Skin epidermis (tissue), 12 donors: ENCODE data around the gene POLDIP2.

ENCODE experiments used
- H3K27ac ChIP-seq, 21 experiments: fragments of 200-600 bp; sonication (generic) in 11 of 21; one replicate each; pipeline ENCODE4 v1.5.0; 2020; ENCODE audit warnings: mild to moderate bottlenecking in 3 of 21, inconsistent platforms in 2 of 21, moderate library complexity in 2 of 21
- H3K4me3 ChIP-seq, 7 experiments: fragments of 200-600 bp; sonication (generic) in 2 of 7; one replicate each; pipeline ENCODE4 v1.5.0; 2020; ENCODE audit warnings: inconsistent platforms in 2 of 7, mild to moderate bottlenecking in 2 of 7, moderate library complexity in 1 of 7

POLDIP2 gene

DNA sequence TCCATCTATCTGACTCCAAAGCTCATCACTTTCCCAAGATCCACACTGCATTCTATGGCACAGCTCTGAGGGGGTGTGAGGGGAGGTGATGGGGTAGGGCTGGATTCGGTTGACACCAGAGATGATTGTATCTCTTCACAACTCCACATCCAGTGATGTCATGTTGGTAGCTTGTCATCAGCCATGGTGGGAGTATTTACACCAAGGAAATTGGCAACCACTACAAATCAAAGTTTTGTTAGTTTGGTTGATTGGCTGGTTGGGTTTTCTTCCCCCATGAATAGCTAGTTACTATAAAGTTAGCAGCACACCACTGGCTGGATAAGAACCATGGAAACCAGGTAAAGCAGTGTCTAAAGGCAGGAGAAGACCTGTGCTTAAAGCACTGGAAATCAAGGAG is 33.7 kb upstream of the POLDIP2 start:
- H3K4me3 ChIP-seq = no peak overlapping the region
- no peak overlapping the region for H3K27ac ChIP-seq

GRCh38 chr17:28390563-28390962 is 33.2 kb upstream of the POLDIP2 start:
- no peak overlapping the region for H3K4me3 ChIP-seq
- no peak overlapping the region for H3K27ac ChIP-seq

DNA sequence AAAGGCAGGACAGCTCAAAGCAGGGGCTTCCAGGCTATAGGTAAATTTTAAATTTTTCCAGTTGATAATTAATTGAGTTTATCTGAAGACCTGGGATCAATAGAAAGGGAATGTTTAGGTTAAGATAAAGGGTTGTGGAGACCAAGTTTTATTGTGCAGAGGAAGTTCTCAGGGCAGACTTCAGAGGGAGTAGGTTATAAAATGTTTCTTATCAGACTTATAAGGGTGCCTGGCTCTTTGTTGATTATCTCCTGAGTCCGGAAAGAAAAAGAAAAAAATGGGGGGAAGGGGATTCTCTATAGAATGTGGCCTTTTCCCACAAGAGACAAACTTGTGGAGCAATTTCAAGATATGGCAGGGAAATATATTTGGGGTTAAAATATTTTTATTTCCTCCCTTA is 32.8 kb upstream of the POLDIP2 start:
- no peak overlapping the region for H3K27ac ChIP-seq

GRCh38 chr17:28388106-28388505 is 30.8 kb upstream of the POLDIP2 start:
- Histone ChIP-seq H3K4me3 (no peak overlapping the region), H3K27ac (no peak overlapping the region)

More for the DNA sequence above, 32.8 kb upstream of the POLDIP2 start:
- no peak overlapping the region for H3K4me3 ChIP-seq

- H3K27ac ChIP-seq = no peak overlapping the region
Observed at GRCh38 chr17:28386391-28386790, 29.1 kb upstream of the POLDIP2 start.

GRCh38 chr17:28385406-28385805 is 28.1 kb upstream of the POLDIP2 start:
- Histone ChIP-seq H3K4me3 (peak overlapping the region in 6 of 7 experiments; percentile 45 to 65 (median 48)), H3K27ac (peak overlapping the region in 5 of 21 experiments; percentile 22 to 75 (median 49))

More at GRCh38 chr17:28386391-28386790, 29.1 kb upstream of the POLDIP2 start:
- no peak overlapping the region for H3K4me3 ChIP-seq

DNA sequence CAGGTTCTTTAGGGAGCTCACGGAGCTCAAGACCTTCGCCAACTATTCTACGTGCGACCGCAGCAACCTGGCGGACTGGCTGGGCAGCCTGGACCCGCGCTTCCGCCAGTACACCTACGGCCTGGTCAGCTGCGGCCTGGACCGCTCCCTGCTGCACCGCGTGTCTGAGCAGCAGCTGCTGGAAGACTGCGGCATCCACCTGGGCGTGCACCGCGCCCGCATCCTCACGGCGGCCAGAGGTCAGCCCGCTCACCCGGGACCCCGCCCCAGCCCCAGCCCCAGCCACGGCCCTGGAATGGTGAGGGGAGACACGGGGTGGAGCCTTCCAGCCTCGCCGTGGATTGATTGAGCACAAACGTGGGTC is 27.7 kb upstream of the POLDIP2 start:
- Histone ChIP-seq H3K27ac (peak overlapping the region in 12 of 21 experiments; percentile 2 to 75 (median 36)), H3K4me3 (peak overlapping the region; percentile 45 to 65 (median 47))

GRCh38 chr17:28384281-28385036 is 27.1 kb upstream of the POLDIP2 start:
- Histone ChIP-seq H3K27ac (peak overlapping the region in 15 of 21 experiments; percentile 2 to 75 (median 49)), H3K4me3 (peak overlapping the region; percentile 45 to 65 (median 47))

GRCh38 chr17:28381141-28381825 is 24.0 kb upstream of the POLDIP2 start:
- Histone ChIP-seq H3K4me3 (peak overlapping the region in 2 of 7 experiments; percentile 13 to 30), H3K27ac (no peak overlapping the region)

- Histone ChIP-seq H3K4me3 (no peak overlapping the region), H3K27ac (no peak overlapping the region)
Observed at GRCh38 chr17:28379814-28380801, 22.8 kb upstream of the POLDIP2 start.

- peak overlapping the region in 2 of 7 experiments; percentile 44 to 52 for H3K4me3 ChIP-seq
- H3K27ac ChIP-seq = no peak overlapping the region
Observed at GRCh38 chr17:28372945-28373274, 15.6 kb upstream of the POLDIP2 start.

DNA sequence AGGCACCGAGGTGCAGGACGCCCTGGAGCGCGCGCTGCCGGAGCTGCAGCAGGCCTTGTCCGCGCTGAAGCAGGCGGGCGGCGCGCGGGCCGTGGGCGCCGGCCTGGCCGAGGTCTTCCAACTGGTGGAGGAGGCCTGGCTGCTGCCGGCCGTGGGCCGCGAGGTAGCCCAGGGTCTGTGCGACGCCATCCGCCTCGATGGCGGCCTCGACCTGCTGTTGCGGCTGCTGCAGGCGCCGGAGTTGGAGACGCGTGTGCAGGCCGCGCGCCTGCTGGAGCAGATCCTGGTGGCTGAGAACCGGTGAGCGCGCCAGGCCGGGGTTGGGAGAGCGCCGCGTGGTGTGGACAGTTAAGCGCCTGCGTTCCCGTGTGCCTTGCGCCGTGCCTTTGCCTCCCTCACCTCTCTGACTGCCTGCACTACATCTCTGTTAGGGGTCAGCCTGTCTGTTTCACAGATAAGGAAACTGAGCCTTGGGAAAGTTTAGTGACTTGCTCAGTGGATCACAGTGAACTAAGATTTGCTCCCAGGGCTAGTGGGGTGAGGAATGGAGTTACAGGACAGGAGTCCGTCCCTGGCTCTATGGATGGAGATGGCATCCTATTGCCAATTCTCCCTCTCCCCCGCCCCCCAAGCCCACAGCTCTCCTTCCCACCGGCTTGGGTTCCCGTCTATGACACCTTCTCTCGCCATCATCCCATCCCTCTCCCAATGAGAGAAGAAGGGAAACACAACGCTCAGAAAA is 15.0 kb upstream of the POLDIP2 start:
- Histone ChIP-seq H3K4me3 (peak overlapping the region; percentile 43 to 55 (median 48)), H3K27ac (peak overlapping the region in 16 of 21 experiments; percentile 23 to 72 (median 56))

- peak within 1 kb of the TSS in 17 of 21 experiments; percentile 18 to 72 (median 54) for H3K27ac ChIP-seq
- peak within 1 kb of the TSS; percentile 43 to 55 (median 48) for H3K4me3 ChIP-seq
Observed at GRCh38 chr17:28371245-28372202, 14.2 kb upstream of the POLDIP2 start, which contains the start of gene SARM1. SARM1 (plus strand) TSS chr17:28371694; CDS start chr17:28372033, 339 bp downstream.

GRCh38 chr17:28370744-28371103 is 13.4 kb upstream of the POLDIP2 start:
- H3K27ac ChIP-seq = peak overlapping the region in 7 of 21 experiments; percentile 17 to 69 (median 30)
- H3K4me3 ChIP-seq = no peak overlapping the region

DNA sequence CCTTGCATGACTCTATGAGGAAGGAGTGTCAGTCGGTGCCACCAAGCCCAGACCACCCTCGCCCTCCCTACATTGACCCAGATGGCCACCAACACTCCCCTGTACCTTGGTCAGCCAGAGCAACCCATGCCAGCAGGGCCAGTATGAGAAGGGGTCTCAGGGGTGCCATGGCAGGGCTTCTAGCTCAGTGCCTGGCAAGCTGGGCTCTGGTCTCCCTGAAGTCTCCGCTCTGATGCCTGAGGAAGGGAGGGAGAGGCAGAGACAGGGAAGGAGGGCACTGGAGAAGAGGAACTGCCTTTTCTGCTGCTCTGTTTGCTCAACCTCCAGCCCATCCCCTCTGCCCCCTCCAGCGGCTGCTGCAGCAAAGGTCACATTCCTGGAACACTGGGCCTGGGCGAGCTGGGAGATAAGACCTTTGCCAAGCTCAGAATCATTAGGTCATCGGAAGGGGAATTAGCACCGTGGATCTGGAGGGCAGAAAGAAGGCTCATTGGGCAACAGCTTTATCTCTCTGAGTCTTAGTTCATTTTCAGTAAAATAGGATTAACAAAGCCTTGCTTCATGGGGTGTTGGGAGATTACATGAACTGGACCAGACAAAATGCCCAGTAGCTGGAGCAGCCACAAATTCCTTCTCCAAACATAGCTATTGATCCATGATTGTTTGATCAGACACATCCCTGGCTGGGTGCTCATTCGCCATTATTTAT is 12.9 kb upstream of the POLDIP2 start, which contains the start of gene VTN:
Gene VTN (minus strand): TSS at position 273 of the 709 bp plus-strand sequence. CDS start 104 bp downstream, at position 169.
- Histone ChIP-seq H3K4me3 (peak within 1 kb of the TSS in 6 of 7 experiments; percentile 43 to 55 (median 47)), H3K27ac (peak within 1 kb of the TSS in 10 of 21 experiments; percentile 5 to 70 (median 30))

DNA sequence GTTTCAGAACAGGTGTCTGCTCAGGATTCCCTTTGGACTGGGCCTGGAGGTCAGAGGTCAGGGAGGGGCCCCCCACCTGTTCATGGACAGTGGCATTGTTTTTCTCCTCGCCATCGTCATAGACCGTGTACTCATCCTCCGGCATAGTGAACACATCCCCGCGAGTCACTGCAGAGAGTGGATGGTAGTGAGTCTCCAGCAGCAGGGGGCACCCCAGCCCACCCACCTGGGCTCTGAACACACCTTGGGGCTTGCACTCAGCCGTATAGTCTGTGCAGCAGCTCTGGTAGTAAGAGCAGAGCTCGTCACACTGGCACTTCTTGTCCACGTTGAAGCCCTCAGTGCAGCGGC is 12.3 kb upstream of the POLDIP2 start:
- Histone ChIP-seq H3K27ac (peak overlapping the region in 3 of 21 experiments; percentile 29 to 64 (median 42)), H3K4me3 (no peak overlapping the region)
